GM12875 (cell line): ENCODE data around the gene PIGZ.
"Not testable (repeated sequence)": the region's sequence is repeated elsewhere in the genome, so short reads cannot be mapped to it uniquely, and the experiment has no call there.

Experiments
- H3K4me3 ChIP-seq: one replicate; pipeline ENCODE4 v1.5.1; 2011; ENCODE audit warnings: low read depth, low read length, control low read depth
- CTCF ChIP-seq: IDR thresholded peaks from 2 replicates; pipeline ENCODE4 v1.5.1; 2011; ENCODE audit warnings: low read depth, mild to moderate bottlenecking, control low read depth, inconsistent platforms, low read length, moderate library complexity, borderline replicate concordance; ENCODE audit not compliant: insufficient read depth

PIGZ gene

DNA sequence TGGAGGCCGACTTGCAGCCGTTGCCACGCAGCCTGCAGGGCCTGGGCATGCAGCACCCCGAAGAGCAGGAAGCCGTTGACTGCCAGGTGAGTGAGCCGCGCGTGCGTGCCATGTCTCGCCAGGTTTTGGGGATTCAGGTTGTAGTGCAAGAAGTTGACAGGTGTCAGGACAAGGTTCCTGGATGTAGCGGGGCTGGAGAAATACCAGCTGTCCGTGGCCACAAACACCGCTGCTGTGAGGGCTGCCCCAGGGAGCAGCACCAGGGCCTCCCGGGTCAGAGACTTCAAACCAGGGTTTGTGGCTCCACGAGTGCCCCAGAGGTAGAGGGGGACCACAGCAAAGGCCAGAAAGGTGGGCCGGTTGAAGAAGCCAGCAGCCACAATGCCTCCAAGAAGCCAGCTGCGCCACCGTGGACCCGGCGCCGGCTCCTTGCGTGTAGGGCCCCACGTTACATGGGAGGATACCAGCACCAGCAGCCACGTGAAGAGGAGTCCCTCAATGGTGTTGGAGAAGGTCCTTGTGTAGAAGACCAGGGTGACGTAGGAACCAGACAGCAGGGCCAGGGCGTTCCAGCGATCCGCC, 20.7 kb downstream of the PIGZ start:
- H3K4me3 ChIP-seq = no peak overlapping the region
- TF ChIP-seq CTCF = no peak

GRCh38 chr3:196947136-196947859, 21.3 kb downstream of the PIGZ start:
- no peak overlapping the region for H3K4me3 ChIP-seq
- TF ChIP-seq CTCF = no peak

DNA sequence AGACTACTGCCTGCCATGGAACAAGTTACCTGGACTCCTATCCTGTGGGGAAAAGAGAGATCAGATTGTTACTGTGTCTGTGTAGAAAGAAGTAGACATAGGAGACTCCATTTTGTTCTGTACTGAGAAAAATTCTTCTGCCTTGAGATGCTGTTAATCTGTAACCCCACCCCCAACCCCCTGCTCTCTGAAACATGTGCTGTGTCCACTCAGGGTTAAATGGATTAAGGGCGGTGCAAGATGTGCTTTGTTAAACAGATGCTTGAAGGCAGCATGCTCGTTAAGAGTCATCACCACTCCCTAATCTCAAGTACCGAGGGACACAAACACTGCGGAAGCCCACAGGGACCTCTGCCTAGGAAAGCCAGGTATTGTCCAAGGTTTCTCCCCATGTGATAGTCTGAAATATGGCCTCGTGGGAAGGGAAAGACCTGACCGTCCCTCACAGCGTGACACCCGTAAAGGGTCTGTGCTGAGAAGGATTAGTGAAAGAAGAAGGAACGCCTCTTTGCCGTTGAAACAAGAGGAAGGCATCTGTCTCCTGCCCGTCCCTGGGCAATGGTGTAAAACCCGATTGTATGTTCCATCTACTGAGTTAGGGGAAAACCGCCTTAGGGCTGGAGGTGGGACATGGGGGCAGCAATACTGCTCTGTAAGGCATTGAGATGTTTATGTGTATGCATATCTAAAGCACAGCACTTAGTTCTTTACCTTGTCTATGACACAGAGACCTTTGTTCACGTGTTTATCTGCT, 24.4 kb downstream of the PIGZ start:
- H3K4me3 ChIP-seq = not testable (repeated sequence)

DNA sequence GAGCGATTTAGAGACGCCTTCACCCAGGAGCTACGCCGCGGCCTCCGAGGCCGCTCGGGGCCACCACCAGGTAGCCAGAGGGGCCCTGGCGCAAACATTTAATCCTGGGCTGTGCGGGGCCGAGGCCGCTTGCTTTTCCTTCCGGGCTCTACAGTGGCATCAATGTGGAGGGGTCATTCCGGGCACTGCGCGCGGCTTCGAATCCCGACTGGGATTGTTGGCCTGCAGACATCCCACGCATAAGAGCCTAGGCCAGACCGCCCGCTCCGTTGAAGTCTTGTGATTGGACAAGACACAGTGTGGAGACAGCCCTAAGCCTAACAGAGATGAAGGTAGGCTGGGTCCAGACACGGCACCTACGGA, 25.7 kb downstream of the PIGZ start:
- peak overlapping the region; percentile 89 for H3K4me3 ChIP-seq
- TF ChIP-seq CTCF = no peak

DNA sequence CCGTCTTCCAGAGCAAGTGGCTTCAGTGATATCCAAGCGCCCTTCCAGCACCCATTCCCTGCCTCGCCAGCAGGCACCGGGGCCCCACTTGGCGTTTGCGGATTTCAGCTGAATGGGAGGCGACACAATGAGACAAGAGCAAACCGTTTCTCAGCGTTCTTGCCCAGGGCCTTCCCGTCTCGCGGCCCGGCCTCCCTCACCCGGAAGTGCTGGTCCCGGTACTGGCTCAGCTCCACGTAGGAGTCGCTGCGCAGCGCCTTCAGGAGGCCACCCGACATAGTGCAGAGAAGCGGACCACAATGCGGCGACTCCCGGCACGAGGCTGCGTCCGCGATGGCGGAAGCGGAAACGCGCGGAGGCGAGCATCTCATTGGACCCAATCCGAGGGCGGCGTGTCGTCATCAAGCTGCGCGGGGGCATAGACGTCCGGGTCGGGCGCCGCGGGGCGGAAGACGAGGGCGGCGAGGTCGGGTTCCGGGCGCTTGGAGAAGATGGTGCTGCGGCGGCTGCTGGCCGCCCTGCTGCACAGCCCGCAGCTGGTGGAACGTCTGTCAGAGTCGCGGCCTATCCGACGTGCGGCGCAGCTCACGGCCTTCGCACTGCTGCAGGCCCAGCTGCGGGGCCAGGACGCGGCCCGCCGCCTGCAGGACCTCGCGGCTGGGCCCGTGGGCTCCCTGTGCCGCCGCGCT, 26.3 kb downstream of the PIGZ start, which contains the start of gene NCBP2:
Gene NCBP2 (minus strand): TSS at position 303 of the 689 bp plus-strand sequence. CDS start 25 bp downstream, at position 278.
- H3K4me3 ChIP-seq = peak within 1 kb of the TSS; percentile 89
- TF ChIP-seq CTCF = peak; percentile 84

- H3K4me3 ChIP-seq = peak overlapping the region; percentile 89
- TF ChIP-seq CTCF = no peak
Measured at GRCh38 chr3:196941729-196942225, 26.9 kb downstream of the PIGZ start.

- TF ChIP-seq CTCF = no peak
- no peak overlapping the region for H3K4me3 ChIP-seq
Measured at GRCh38 chr3:196938576-196938975, 30.1 kb downstream of the PIGZ start.
